Right atrium auricular region (tissue), 2 donors: ENCODE measurements around the gene MAD1L1. TPM values are rescaled to one million over a fixed set of nuclear protein-coding genes. Genes with fewer than 3 reads are reported as not detected.

Source experiments
- DNase-seq: peaks from one replicate; pipeline ENCODE4 v3.0.0-alpha.2; 2019; ENCODE audit warnings: low spot score
- H3K27ac ChIP-seq, 2 donors: fragments of 200-600 bp; sonication (generic); 1 replicate in 1 of 2; 2 replicates in 1 of 2; pipeline ENCODE4 v1.5.1; 2016 to 2019
- H3K27me3 ChIP-seq, 2 donors: fragments of 200-600 bp; sonication (generic); one replicate each; pipeline versions ENCODE4 v1.5.1 to v1.6.0; 2017 to 2019
- H3K36me3 ChIP-seq: fragments of 200-600 bp; sonication (generic); one replicate; pipeline ENCODE4 v1.5.1; 2016
- H3K4me1 ChIP-seq, 2 donors: fragments of 200-600 bp; sonication (generic); one replicate each; pipeline versions ENCODE4 v1.5.1 to v1.6.0; 2017 to 2019
- H3K4me3 ChIP-seq, 2 donors: fragments of 200-600 bp; sonication (generic); 1 replicate in 1 of 2; 2 replicates in 1 of 2; pipeline ENCODE4 v1.5.1; 2017 to 2019; ENCODE audit warnings: mild to moderate bottlenecking in 1 of 2, moderate library complexity in 1 of 2
- H3K9me3 ChIP-seq, 2 donors: fragments of 200-600 bp; sonication (generic); one replicate each; pipeline ENCODE4 v1.5.1; 2019
- total RNA-seq, 2 donors: library from RNA; depleted of rRNA; stranded (reverse); fragments of >200 nt; gene quantifications; one replicate each; pipeline ENCODE4 v1.1.0, GENCODE V29; 2016
- TF ChIP-seq, protein P1 (sequence below), 2 donors: fragments of 200-600 bp; sonication (generic); IDR thresholded peaks; one replicate each; pipeline ENCODE4 v1.5.1; 2019; ENCODE audit warnings: antibody characterized with exemption in 2 of 2

The MAD1L1 gene
- total RNA-seq, 2 donors from 2014 or later, result 13.3 to 31.9 TPM

DNA sequence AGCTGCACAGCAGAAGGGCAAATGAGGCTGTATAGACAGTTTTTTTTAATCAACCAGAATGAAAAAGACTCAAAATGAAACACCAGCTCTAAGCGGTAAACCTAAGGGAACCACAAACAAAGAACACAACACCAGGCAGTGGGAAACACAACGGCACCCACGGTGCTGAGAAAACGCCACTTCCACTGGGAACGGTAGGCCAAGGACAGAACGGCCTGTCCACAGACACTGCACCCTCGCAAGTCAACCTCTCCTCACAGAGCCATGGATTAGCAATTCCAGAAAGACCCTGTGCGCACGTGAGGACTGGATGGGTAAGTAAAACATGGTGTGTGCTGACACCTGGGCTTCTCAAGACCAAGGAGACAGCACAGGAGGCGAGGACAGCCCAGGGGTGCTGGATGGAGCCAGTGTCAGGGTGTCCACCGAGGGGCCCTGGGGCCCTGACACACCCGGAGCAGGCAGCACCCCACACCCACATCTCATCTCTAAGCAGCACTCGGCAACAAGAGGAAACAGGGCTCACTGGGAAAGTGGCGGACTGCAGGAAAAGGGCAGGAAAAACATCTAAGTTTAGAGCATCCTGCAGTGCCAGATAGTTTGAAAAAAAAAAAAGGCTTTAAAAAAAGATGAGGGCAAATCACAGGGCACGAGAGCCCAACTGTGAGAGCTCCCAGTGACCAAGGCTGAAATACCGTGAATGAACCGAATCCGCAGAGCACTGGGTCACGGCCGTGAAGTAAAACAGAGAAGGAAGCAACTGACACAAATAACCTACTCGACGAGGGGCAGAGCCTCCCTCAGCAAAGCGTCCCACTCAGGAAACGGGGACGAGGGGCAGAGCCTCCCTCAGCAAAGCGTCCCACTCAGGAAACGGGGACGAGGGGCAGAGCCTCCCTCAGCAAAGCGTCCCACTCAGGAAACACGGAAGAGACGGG, 120.2 kb downstream of the MAD1L1 start:
- Histone ChIP-seq H3K27ac (no peak overlapping the region), H3K9me3 (no peaks in the 10 kb centered on the region), H3K36me3 (no peaks in the 10 kb centered on the region), H3K4me1 (peaks cover 0 to 24% of the 10 kb centered on the region in 2 donors), H3K4me3 (no peak overlapping the region), H3K27me3 (no peaks in the 10 kb centered on the region)
- no peak for DNase-seq
- TF ChIP-seq, protein P1, sequence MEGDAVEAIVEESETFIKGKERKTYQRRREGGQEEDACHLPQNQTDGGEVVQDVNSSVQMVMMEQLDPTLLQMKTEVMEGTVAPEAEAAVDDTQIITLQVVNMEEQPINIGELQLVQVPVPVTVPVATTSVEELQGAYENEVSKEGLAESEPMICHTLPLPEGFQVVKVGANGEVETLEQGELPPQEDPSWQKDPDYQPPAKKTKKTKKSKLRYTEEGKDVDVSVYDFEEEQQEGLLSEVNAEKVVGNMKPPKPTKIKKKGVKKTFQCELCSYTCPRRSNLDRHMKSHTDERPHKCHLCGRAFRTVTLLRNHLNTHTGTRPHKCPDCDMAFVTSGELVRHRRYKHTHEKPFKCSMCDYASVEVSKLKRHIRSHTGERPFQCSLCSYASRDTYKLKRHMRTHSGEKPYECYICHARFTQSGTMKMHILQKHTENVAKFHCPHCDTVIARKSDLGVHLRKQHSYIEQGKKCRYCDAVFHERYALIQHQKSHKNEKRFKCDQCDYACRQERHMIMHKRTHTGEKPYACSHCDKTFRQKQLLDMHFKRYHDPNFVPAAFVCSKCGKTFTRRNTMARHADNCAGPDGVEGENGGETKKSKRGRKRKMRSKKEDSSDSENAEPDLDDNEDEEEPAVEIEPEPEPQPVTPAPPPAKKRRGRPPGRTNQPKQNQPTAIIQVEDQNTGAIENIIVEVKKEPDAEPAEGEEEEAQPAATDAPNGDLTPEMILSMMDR (IDR thresholded peaks at IDR 0.05), result no peak

DNA sequence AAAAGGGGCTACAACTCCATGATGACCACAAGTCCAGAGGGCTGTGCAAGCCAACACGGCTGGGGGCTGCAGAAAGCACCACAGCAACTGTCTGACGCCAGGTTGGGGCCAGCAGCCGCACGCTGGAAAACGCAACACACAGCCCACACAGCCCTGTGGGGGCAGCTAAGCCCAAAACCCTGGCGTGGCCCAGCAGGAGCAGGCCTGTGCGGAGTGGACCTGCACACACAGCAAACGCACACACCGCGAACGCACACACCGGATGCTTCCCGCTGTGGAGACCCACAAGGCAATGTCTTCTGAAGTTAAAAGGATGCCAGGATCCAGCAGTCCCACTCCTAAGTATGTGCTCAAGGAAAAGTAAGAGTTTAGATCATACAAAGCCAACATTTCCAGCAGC, 121.2 kb downstream of the MAD1L1 start:
- DNase-seq, result no peak
- Histone ChIP-seq H3K27me3 (no peaks in the 10 kb centered on the region), H3K9me3 (no peaks in the 10 kb centered on the region), H3K4me3 (no peak overlapping the region), H3K4me1 (peaks cover 0 to 24% of the 10 kb centered on the region in 2 donors), H3K36me3 (no peaks in the 10 kb centered on the region), H3K27ac (no peak overlapping the region)
- TF ChIP-seq, protein P1 (IDR thresholded peaks at IDR 0.05), result no peak

DNA sequence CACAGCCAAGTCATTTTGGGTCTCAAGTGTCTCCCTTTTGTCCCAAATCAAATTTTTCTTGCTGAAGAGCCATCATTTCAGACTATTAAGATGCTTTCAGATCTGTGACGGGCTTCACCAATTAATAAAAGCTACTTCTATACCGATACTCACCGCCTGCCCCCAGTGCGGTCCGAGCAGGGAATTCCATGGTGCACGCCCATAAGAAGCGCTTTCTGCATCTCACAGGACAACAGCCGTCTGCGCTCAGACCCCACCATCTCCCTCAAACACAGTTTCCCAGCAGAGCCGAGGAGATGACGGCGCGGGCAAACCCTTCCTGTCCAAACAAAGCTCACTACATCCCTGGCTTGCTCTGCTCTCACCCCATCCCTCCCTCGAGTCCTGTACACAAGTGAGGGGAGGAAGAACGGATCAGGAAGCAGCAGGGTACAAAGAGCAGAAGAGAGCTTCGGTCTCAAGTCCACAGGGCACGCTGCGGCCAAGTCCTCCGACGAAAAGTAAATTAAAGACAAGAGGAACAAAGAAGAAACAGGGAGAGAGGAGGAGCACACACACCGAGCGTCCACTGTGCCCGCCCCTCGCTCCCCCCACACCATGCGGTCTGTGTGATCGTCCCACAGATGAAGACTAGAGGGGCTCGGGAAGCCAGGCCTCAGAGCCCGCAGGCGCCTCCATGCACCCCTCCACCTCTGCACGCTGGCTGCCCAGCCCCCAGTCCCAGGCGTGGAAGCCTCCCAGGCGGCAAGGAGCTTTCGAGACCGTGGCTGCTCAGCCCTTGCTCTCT, 121.9 kb downstream of the MAD1L1 start:
- no peak for DNase-seq
- Histone ChIP-seq H3K4me3 (no peak overlapping the region), H3K4me1 (peaks cover 0 to 22% of the 10 kb centered on the region in 2 donors), H3K27ac (no peak overlapping the region), H3K27me3 (no peaks in the 10 kb centered on the region), H3K9me3 (no peaks in the 10 kb centered on the region), H3K36me3 (no peaks in the 10 kb centered on the region)
- TF ChIP-seq, protein P1 (IDR thresholded peaks at IDR 0.05), result no peak

DNA sequence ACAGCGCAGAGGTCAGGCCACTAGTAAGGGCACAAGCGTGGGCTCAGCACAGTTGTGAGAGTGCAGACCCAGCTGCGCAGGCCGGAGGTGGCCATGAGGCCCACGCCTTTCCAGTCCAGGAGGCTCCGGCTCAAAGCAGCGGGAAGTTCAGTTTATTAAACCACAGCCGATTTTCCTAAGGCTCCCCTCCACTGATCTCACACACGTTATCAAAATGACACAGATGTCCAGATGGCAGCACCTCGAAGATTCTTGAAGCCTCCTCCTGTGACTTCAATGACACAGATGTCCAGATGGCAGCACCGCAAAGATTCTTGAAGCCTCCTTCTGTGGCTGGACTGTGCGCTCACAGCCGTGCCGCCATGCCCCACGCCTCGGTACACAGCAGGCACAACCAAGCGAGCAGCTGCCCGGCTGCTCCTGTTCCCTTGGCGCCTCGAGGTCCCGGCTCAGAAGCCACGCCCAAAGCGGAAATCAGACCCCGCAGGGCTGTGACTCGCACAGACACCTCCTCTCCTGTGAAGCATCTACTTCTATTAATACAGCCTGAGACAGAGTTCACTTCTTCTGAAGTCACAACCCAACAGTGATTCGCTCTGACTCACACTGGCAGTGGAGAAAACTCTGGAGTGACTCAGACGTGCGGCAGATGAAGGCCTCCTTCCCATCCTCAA, 122.7 kb downstream of the MAD1L1 start:
- no peak for DNase-seq
- peaks cover 0 to 20% of the 10 kb centered on the region in 2 donors for H3K4me1 ChIP-seq
- H3K36me3 ChIP-seq, result no peaks in the 10 kb centered on the region
- no peaks in the 10 kb centered on the region for H3K9me3 ChIP-seq
- no peaks in the 10 kb centered on the region for H3K27me3 ChIP-seq
- H3K4me3 ChIP-seq, result no peak overlapping the region
- TF ChIP-seq, protein P1 (IDR thresholded peaks at IDR 0.05), result no peak
- H3K27ac ChIP-seq, result no peak overlapping the region

DNA sequence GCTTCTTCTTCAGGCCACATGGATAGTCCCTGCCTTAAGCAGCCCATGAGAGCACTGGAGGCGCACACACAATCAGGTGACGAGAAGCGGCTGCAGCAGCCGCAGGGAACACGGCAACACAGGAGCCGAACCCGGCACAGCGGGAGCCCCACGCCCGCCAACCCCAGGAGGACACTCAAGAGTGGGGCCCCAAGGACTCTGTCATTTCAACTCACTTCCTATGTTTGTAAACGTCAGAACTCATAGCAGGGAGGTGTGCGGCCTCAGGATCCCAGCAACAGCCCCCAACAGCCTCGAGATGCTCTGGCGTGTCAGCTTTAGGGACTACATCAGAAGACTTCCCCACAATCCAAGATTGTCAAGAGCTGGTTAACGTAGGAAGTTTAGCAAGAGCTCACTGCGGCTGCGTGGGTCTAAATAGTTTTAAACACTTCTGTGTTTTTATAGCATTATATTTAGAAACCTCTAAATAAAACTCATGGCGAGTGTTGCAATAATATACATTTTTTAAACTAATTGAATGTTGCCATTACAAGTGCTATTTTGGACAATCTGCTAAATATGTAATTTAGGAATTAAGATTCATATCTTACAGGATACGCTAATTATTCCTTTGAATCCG, 123.4 kb downstream of the MAD1L1 start:
- no peak for DNase-seq
- Histone ChIP-seq H3K36me3 (no peaks in the 10 kb centered on the region), H3K9me3 (no peaks in the 10 kb centered on the region), H3K4me1 (peaks cover 0 to 27% of the 10 kb centered on the region in 2 donors), H3K27ac (no peak overlapping the region), H3K4me3 (no peak overlapping the region), H3K27me3 (no peaks in the 10 kb centered on the region)
- TF ChIP-seq, protein P1 (IDR thresholded peaks at IDR 0.05), result no peak
